Measurements from ENCODE around the gene PEPD. TPM values are rescaled to one million over a fixed set of nuclear protein-coding genes. Genes with fewer than 3 reads are reported as not detected.
"Not testable (repeated sequence)": the region's sequence is repeated elsewhere in the genome, so short reads cannot be mapped to it uniquely, and the experiment has no call there.

PEPD gene
- polyA plus RNA-seq: 10 to 100 TPM; 26.8 to 38.6 TPM

- Histone ChIP-seq H3K27me3 (ENCODE audit: control insufficient read depth in 1 of 2, insufficient read depth in 2 of 2, low read length in 2 of 2) (no peaks in the 10 kb centered on the region), H3K4me1 (ENCODE audit: control insufficient read depth in 2 of 2, insufficient read depth in 2 of 2, low read length in 1 of 2) (peaks cover 3 to 15% of the 10 kb centered on the region in 2 donors), H3K9me3 (ENCODE audit: control insufficient read depth in 2 of 2, insufficient read depth in 1 of 2, low read depth in 1 of 2, low read length in 1 of 2) (no peaks in the 10 kb centered on the region), H3K36me3 (ENCODE audit: control insufficient read depth in 2 of 2, insufficient read depth in 2 of 2, low read length in 1 of 2) (no peaks in the 10 kb centered on the region), H3K4me3 (ENCODE audit: low read depth in 1 of 2, low read length in 2 of 2) (peak within 1 kb of the TSS; percentile 75 to 96), H3K27ac (ENCODE audit: low read depth in 2 of 2, low read length in 1 of 2) (peak within 1 kb of the TSS in 1 of 2 donors; percentile 0)
- 4 to 5% methylated on average over 60 to 69 of the region's 69 CpGs for WGBS, 2 donors
These were observed at the start of gene PEPD for GRCh38 chr19:33521480-33522370. PEPD (minus strand) TSS chr19:33521791; CDS start chr19:33521760, 31 bp downstream.

- 37 to 41% methylated on average over 5 of the region's 5 CpGs for WGBS, 2 donors
These were observed 48.2 kb upstream of the PEPD start for GRCh38 chr19:33569821-33570220.

DNA sequence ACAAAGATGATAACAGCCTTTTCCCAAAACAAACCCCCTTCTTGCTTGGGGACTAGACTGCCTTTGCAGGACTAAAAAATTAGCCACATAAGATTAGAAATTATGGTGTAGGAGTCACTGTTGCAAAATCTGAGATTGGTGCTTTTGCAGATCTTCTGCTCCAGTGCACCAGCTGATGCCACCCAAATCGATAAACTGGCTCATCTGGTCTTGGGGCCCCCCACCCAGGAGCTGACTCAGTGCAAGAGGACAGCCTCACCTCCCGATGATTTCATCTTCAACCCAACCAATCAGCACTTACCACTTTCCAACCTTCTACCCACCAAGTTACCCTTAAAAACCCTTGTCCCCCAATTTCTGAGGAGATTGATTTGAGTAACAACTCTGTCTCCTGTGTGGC, 47.1 kb upstream of the PEPD start:
- Histone ChIP-seq H3K36me3 (ENCODE audit: control insufficient read depth in 2 of 2, insufficient read depth in 2 of 2, low read length in 1 of 2) (no peaks in the 10 kb centered on the region), H3K4me1 (ENCODE audit: control insufficient read depth in 2 of 2, insufficient read depth in 2 of 2, low read length in 1 of 2) (peaks cover 0 to 6% of the 10 kb centered on the region in 2 donors), H3K27ac (ENCODE audit: low read depth in 2 of 2, low read length in 1 of 2) (no peak overlapping the region), H3K9me3 (ENCODE audit: control insufficient read depth in 2 of 2, insufficient read depth in 1 of 2, low read depth in 1 of 2, low read length in 1 of 2) (no peaks in the 10 kb centered on the region), H3K27me3 (ENCODE audit: control insufficient read depth in 1 of 2, insufficient read depth in 2 of 2, low read length in 2 of 2) (no peaks in the 10 kb centered on the region), H3K4me3 (ENCODE audit: low read depth in 1 of 2, low read length in 2 of 2) (no peak overlapping the region)
- 64% methylated on average over 2 of the region's 2 CpGs for WGBS, 2 donors

More at GRCh38 chr19:33569821-33570220, 48.2 kb upstream of the PEPD start:
- Histone ChIP-seq H3K36me3 (ENCODE audit: control insufficient read depth in 2 of 2, insufficient read depth in 2 of 2, low read length in 1 of 2) (no peaks in the 10 kb centered on the region), H3K9me3 (ENCODE audit: control insufficient read depth in 2 of 2, insufficient read depth in 1 of 2, low read depth in 1 of 2, low read length in 1 of 2) (peaks cover 0 to 4% of the 10 kb centered on the region in 2 donors), H3K4me1 (ENCODE audit: control insufficient read depth in 2 of 2, insufficient read depth in 2 of 2, low read length in 1 of 2) (peaks cover 0 to 6% of the 10 kb centered on the region in 2 donors), H3K27me3 (ENCODE audit: control insufficient read depth in 1 of 2, insufficient read depth in 2 of 2, low read length in 2 of 2) (no peaks in the 10 kb centered on the region), H3K27ac (ENCODE audit: low read depth in 2 of 2, low read length in 1 of 2) (no peak overlapping the region), H3K4me3 (ENCODE audit: low read depth in 1 of 2, low read length in 2 of 2) (no peak overlapping the region)

GRCh38 chr19:33564836-33565338, 43.3 kb upstream of the PEPD start:
- 69 to 77% methylated on average over 6 of the region's 6 CpGs for WGBS, 2 donors
- Histone ChIP-seq H3K27ac (ENCODE audit: low read depth in 2 of 2, low read length in 1 of 2) (no peak overlapping the region), H3K4me1 (ENCODE audit: control insufficient read depth in 2 of 2, insufficient read depth in 2 of 2, low read length in 1 of 2) (peaks cover 0 to 4% of the 10 kb centered on the region in 2 donors)

GRCh38 chr19:33562636-33563035, 41.0 kb upstream of the PEPD start:
- peaks cover 0 to 11% of the 10 kb centered on the region in 2 donors for H3K4me1 ChIP-seq (ENCODE audit: control insufficient read depth in 2 of 2, insufficient read depth in 2 of 2, low read length in 1 of 2)
- no peaks in the 10 kb centered on the region for H3K9me3 ChIP-seq (ENCODE audit: control insufficient read depth in 2 of 2, insufficient read depth in 1 of 2, low read depth in 1 of 2, low read length in 1 of 2)
- WGBS, 2 donors: 77 to 78% methylated on average over 7 of the region's 7 CpGs
- no peaks in the 10 kb centered on the region for H3K27me3 ChIP-seq (ENCODE audit: control insufficient read depth in 1 of 2, insufficient read depth in 2 of 2, low read length in 2 of 2)
- no peak overlapping the region for H3K4me3 ChIP-seq (ENCODE audit: low read depth in 1 of 2, low read length in 2 of 2)
- H3K27ac ChIP-seq (ENCODE audit: low read depth in 2 of 2, low read length in 1 of 2): no peak overlapping the region
- no peaks in the 10 kb centered on the region for H3K36me3 ChIP-seq (ENCODE audit: control insufficient read depth in 2 of 2, insufficient read depth in 2 of 2, low read length in 1 of 2)

More at GRCh38 chr19:33564836-33565338, 43.3 kb upstream of the PEPD start:
- Histone ChIP-seq H3K4me3 (ENCODE audit: low read depth in 1 of 2, low read length in 2 of 2) (no peak overlapping the region), H3K9me3 (ENCODE audit: control insufficient read depth in 2 of 2, insufficient read depth in 1 of 2, low read depth in 1 of 2, low read length in 1 of 2) (no peaks in the 10 kb centered on the region), H3K36me3 (ENCODE audit: control insufficient read depth in 2 of 2, insufficient read depth in 2 of 2, low read length in 1 of 2) (no peaks in the 10 kb centered on the region), H3K27me3 (ENCODE audit: control insufficient read depth in 1 of 2, insufficient read depth in 2 of 2, low read length in 2 of 2) (no peaks in the 10 kb centered on the region)

- not testable (repeated sequence) for H3K27me3 ChIP-seq (ENCODE audit: control insufficient read depth in 1 of 2, insufficient read depth in 2 of 2, low read length in 2 of 2); H3K27ac ChIP-seq (ENCODE audit: low read depth in 2 of 2, low read length in 1 of 2); H3K4me3 ChIP-seq (ENCODE audit: low read depth in 1 of 2, low read length in 2 of 2); H3K36me3 ChIP-seq (ENCODE audit: control insufficient read depth in 2 of 2, insufficient read depth in 2 of 2, low read length in 1 of 2); H3K9me3 ChIP-seq (ENCODE audit: control insufficient read depth in 2 of 2, insufficient read depth in 1 of 2, low read depth in 1 of 2, low read length in 1 of 2)
- WGBS, 2 donors: 72 to 82% methylated on average over 5 of the region's 5 CpGs
- H3K4me1 ChIP-seq (ENCODE audit: control insufficient read depth in 2 of 2, insufficient read depth in 2 of 2, low read length in 1 of 2): peaks cover 0 to 11% of the 10 kb centered on the region in 2 donors
These were observed 40.1 kb upstream of the PEPD start for GRCh38 chr19:33561666-33562065.

- WGBS, 2 donors: 78% methylated on average over 6 of the region's 6 CpGs
- H3K36me3 ChIP-seq (ENCODE audit: control insufficient read depth in 2 of 2, insufficient read depth in 2 of 2, low read length in 1 of 2): no peaks in the 10 kb centered on the region
These were observed 39.7 kb upstream of the PEPD start for GRCh38 chr19:33561261-33561660.

GRCh38 chr19:33559996-33560395, 38.4 kb upstream of the PEPD start:
- Histone ChIP-seq H3K4me1 (ENCODE audit: control insufficient read depth in 2 of 2, insufficient read depth in 2 of 2, low read length in 1 of 2) (peaks cover 0 to 11% of the 10 kb centered on the region in 2 donors), H3K27ac (ENCODE audit: low read depth in 2 of 2, low read length in 1 of 2) (no peak overlapping the region), H3K9me3 (ENCODE audit: control insufficient read depth in 2 of 2, insufficient read depth in 1 of 2, low read depth in 1 of 2, low read length in 1 of 2) (no peaks in the 10 kb centered on the region), H3K4me3 (ENCODE audit: low read depth in 1 of 2, low read length in 2 of 2) (no peak overlapping the region), H3K36me3 (ENCODE audit: control insufficient read depth in 2 of 2, insufficient read depth in 2 of 2, low read length in 1 of 2) (no peaks in the 10 kb centered on the region), H3K27me3 (ENCODE audit: control insufficient read depth in 1 of 2, insufficient read depth in 2 of 2, low read length in 2 of 2) (no peaks in the 10 kb centered on the region)
- 73 to 85% methylated on average over 8 of the region's 8 CpGs for WGBS, 2 donors

More at GRCh38 chr19:33561261-33561660, 39.7 kb upstream of the PEPD start:
- H3K27me3 ChIP-seq (ENCODE audit: control insufficient read depth in 1 of 2, insufficient read depth in 2 of 2, low read length in 2 of 2): no peaks in the 10 kb centered on the region
- H3K4me1 ChIP-seq (ENCODE audit: control insufficient read depth in 2 of 2, insufficient read depth in 2 of 2, low read length in 1 of 2): peaks cover 0 to 11% of the 10 kb centered on the region in 2 donors
- no peaks in the 10 kb centered on the region for H3K9me3 ChIP-seq (ENCODE audit: control insufficient read depth in 2 of 2, insufficient read depth in 1 of 2, low read depth in 1 of 2, low read length in 1 of 2)
- H3K4me3 ChIP-seq (ENCODE audit: low read depth in 1 of 2, low read length in 2 of 2): no peak overlapping the region
- no peak overlapping the region for H3K27ac ChIP-seq (ENCODE audit: low read depth in 2 of 2, low read length in 1 of 2)

- Histone ChIP-seq H3K4me3 (ENCODE audit: low read depth in 1 of 2, low read length in 2 of 2) (no peak overlapping the region), H3K27me3 (ENCODE audit: control insufficient read depth in 1 of 2, insufficient read depth in 2 of 2, low read length in 2 of 2) (no peaks in the 10 kb centered on the region), H3K36me3 (ENCODE audit: control insufficient read depth in 2 of 2, insufficient read depth in 2 of 2, low read length in 1 of 2) (no peaks in the 10 kb centered on the region), H3K9me3 (ENCODE audit: control insufficient read depth in 2 of 2, insufficient read depth in 1 of 2, low read depth in 1 of 2, low read length in 1 of 2) (no peaks in the 10 kb centered on the region), H3K4me1 (ENCODE audit: control insufficient read depth in 2 of 2, insufficient read depth in 2 of 2, low read length in 1 of 2) (peaks cover 0 to 11% of the 10 kb centered on the region in 2 donors), H3K27ac (ENCODE audit: low read depth in 2 of 2, low read length in 1 of 2) (no peak overlapping the region)
- WGBS, 2 donors: 36 to 51% methylated on average over 9 of the region's 9 CpGs
These were observed 37.3 kb upstream of the PEPD start for GRCh38 chr19:33558856-33559255.
